ENCODE results near the gene CES1.
"Not testable (repeated sequence)": the region's sequence is repeated elsewhere in the genome, so short reads cannot be mapped to it uniquely, and the experiment has no call there.

CES1 gene

DNA sequence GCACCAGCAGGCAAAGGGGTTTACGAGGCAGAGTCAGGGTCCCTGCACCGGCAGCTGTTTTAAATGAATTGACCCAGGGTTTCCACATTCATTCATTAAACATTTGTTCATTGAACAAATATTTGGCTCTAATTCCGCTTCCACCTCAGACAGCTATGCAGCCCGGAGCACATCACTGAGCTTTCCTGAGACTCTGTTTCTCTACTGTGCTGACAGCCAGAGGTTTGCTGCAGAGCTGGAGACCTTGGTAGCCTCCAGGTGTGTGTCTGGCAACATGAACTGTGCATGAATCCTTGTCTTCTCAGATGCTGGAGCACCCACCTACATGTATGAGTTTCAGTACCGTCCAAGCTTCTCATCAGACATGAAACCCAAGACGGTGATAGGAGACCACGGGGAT lies 42.7 kb downstream of the CES1 start:
- not testable (repeated sequence) for H3K9ac ChIP-seq (ENCODE audit: low read length); H3K27ac ChIP-seq (ENCODE audit: low read depth, low read length); H3K9me3 ChIP-seq (ENCODE audit: control insufficient read depth, insufficient read depth, low read depth, low read length); H3K27me3 ChIP-seq (ENCODE audit: control insufficient read depth, insufficient read depth, low read length); H3K36me3 ChIP-seq (ENCODE audit: control insufficient read depth, insufficient read depth, low read length); H3K4me3 ChIP-seq (ENCODE audit: low read depth, low read length); H3K4me1 ChIP-seq (ENCODE audit: control insufficient read depth, insufficient read depth, low read length)

DNA sequence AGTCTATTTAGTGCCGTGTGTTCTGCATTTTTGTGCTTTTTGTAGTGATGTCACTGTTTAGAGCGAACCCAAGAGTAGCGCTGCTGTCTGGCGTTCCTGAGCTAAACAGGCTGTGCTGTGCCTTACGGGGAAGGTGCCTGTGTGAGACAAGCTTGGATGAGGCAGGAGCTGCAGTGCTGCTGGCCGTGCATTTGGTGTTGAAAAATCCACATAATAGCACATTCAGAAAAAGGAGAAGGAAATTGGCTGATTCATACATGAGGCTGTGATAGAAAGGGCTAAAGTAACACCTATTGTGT lies 50.2 kb downstream of the CES1 start:
- not testable (repeated sequence) for H3K36me3 ChIP-seq (ENCODE audit: control insufficient read depth, insufficient read depth, low read length); H3K4me1 ChIP-seq (ENCODE audit: control insufficient read depth, insufficient read depth, low read length); H3K27ac ChIP-seq (ENCODE audit: low read depth, low read length); H3K9me3 ChIP-seq (ENCODE audit: control insufficient read depth, insufficient read depth, low read depth, low read length); H3K27me3 ChIP-seq (ENCODE audit: control insufficient read depth, insufficient read depth, low read length); H3K9ac ChIP-seq (ENCODE audit: low read length); H3K4me3 ChIP-seq (ENCODE audit: low read depth, low read length)

DNA sequence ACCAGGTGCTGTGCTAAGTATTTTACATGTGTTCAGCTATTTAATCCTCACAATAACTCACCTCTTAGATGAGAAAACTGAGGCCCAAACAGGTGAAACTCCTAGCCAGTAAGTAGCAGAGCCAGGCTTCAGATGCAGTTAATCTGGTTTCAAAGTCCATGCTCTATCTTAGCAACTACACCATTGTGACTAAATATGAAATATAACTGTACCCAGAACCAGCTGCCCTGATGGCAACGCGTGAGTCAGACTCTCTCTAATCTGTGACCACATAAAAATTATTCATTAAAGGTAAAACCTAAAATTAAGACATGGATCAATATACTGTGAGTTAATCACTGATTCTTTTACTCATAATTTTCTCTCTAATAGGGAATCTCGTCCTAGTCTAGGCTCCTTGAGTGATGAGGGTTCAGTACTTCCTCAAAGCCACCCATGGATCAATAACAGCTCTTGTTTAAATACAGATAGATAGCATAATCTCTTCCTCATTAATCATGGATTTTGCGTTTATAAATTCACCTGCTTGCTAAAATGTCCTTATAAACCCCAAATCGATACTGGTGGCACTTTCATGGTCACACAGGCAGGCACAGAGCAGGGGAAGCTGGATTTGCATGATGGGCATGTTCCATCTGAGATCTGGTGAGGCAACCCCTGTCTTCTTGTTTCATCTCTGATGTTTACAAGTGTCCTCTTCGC lies 50.7 kb downstream of the CES1 start:
- H3K9me3 ChIP-seq (ENCODE audit: control insufficient read depth, insufficient read depth, low read depth, low read length); H3K27ac ChIP-seq (ENCODE audit: low read depth, low read length); H3K4me3 ChIP-seq (ENCODE audit: low read depth, low read length); H3K4me1 ChIP-seq (ENCODE audit: control insufficient read depth, insufficient read depth, low read length); H3K36me3 ChIP-seq (ENCODE audit: control insufficient read depth, insufficient read depth, low read length); H3K27me3 ChIP-seq (ENCODE audit: control insufficient read depth, insufficient read depth, low read length); H3K9ac ChIP-seq (ENCODE audit: low read length): not testable (repeated sequence)

DNA sequence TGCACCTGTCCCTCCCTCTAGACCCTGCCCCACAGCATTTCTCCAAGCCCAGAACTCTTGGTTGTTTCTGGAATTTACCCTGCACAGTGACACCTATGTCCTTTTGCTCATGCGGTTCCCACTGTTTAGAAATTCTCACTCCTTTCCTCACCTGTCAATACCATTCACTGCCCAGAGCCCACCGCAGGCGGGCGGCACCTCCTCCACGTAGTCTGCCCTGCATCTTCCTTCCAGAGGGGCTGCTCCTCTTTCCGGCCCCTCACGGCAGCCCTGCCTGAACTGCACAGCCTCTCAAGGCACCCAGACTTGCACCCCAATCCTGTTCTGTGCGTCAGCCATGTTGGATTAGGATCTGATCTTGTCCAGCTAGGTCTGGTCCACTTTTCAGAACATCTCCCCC lies 51.4 kb downstream of the CES1 start:
- not testable (repeated sequence) for H3K9me3 ChIP-seq (ENCODE audit: control insufficient read depth, insufficient read depth, low read depth, low read length); H3K4me3 ChIP-seq (ENCODE audit: low read depth, low read length); H3K27ac ChIP-seq (ENCODE audit: low read depth, low read length); H3K4me1 ChIP-seq (ENCODE audit: control insufficient read depth, insufficient read depth, low read length); H3K36me3 ChIP-seq (ENCODE audit: control insufficient read depth, insufficient read depth, low read length); H3K9ac ChIP-seq (ENCODE audit: low read length); H3K27me3 ChIP-seq (ENCODE audit: control insufficient read depth, insufficient read depth, low read length)

DNA sequence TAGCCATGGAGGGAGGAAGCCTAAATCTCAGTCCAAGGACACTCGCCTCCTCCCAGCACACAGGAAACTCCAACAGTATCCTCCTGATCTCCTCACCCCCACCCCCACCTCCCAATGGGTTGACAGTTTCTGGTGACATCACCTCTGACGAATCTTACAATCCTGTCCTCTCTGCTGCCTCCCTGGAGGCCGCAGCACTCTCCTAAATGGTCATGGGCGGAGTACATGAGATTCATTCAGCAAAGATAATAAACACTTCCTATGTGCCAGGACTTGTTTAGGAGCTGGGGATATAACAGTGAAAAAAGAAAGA lies 52.8 kb downstream of the CES1 start:
- not testable (repeated sequence) for H3K27ac ChIP-seq (ENCODE audit: low read depth, low read length); H3K4me1 ChIP-seq (ENCODE audit: control insufficient read depth, insufficient read depth, low read length); H3K9me3 ChIP-seq (ENCODE audit: control insufficient read depth, insufficient read depth, low read depth, low read length); H3K36me3 ChIP-seq (ENCODE audit: control insufficient read depth, insufficient read depth, low read length); H3K9ac ChIP-seq (ENCODE audit: low read length); H3K27me3 ChIP-seq (ENCODE audit: control insufficient read depth, insufficient read depth, low read length); H3K4me3 ChIP-seq (ENCODE audit: low read depth, low read length)

DNA sequence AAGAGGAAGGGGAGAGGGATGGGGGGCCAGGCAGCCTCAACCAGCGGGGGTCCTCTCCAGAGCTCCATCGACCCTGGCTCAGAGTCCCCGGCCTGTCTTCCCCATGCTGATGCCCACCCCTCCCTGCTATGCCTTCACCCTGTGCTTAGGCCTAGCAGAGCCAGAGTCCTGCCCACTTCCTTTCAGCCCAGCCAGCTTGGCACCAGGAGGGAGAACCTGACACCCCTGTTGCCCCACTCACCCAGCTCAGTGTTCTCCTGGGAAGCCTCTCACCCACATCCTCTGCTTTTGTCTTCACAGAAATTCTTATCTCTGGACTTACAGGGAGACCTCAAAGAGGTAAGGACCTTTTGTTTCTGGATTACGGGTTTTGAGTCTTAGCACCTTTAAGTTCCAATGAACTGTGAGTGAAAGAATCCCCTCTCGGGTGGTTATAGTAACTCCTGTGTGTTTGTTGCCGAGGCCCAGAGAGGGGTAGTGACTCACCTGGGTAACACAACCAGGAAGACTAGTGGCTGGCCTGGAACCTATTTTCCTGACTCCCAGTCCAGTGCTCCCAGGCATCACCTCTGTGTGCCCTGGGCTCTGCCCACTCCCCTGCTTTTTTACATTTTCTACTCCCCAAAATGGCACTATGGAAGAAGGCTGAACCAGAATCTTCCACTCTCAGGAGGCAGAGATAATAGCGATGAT lies 53.3 kb downstream of the CES1 start:
- H3K27me3 ChIP-seq (ENCODE audit: control insufficient read depth, insufficient read depth, low read length): no peaks in the 10 kb centered on the region

DNA sequence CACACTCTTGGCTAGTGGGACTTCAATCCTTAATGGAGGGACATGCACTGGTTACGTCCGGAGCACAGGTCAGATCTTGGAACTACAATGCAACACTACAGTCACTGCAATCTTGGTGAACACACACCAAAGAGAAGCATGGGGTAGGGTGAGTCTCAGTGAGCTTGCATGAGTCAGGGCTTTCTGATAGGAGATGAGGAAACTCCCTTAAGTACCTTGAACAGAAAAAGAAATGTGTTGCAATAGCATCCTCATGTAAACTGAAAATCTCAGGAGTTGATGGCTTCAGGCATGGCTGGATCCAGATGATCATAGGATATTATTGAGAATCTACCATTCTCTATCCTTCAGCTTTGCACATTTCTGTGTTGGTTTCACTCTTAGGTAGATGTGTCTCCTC lies 54.1 kb downstream of the CES1 start:
- Histone ChIP-seq H3K9ac (ENCODE audit: low read length) (no peak overlapping the region), H3K27me3 (ENCODE audit: control insufficient read depth, insufficient read depth, low read length) (no peaks in the 10 kb centered on the region)

More for the DNA sequence above, 53.3 kb downstream of the CES1 start:
- no peaks in the 10 kb centered on the region for H3K9me3 ChIP-seq (ENCODE audit: control insufficient read depth, insufficient read depth, low read depth, low read length)
- H3K9ac ChIP-seq (ENCODE audit: low read length): no peak overlapping the region
- no peak overlapping the region for H3K27ac ChIP-seq (ENCODE audit: low read depth, low read length)
- H3K4me3 ChIP-seq (ENCODE audit: low read depth, low read length): no peak overlapping the region
- H3K36me3 ChIP-seq (ENCODE audit: control insufficient read depth, insufficient read depth, low read length): no peaks in the 10 kb centered on the region
- no peaks in the 10 kb centered on the region for H3K4me1 ChIP-seq (ENCODE audit: control insufficient read depth, insufficient read depth, low read length)

DNA sequence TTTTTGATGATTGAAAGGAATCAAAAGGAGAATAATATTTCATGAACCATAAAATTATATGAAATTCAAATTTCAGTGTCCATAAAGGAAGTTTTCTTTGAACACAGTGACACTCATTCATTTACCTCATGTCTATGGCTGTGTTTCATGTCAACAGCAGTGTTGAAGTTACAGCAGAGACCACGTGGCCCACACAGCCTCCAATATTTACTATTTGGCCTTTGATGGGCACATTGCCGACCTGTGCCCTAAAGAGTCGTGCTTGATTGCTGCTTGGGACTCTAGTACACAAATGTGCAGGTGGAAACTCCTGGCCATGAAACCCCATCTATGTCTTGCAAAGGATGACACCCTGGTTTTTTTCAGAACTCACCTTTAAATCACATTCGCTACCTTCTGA lies 57.0 kb downstream of the CES1 start:
- no peaks in the 10 kb centered on the region for H3K4me1 ChIP-seq (ENCODE audit: control insufficient read depth, insufficient read depth, low read length)
- no peak overlapping the region for H3K9ac ChIP-seq (ENCODE audit: low read length)
- H3K27ac ChIP-seq (ENCODE audit: low read depth, low read length): no peak overlapping the region
- H3K27me3 ChIP-seq (ENCODE audit: control insufficient read depth, insufficient read depth, low read length): no peaks in the 10 kb centered on the region
- no peaks in the 10 kb centered on the region for H3K36me3 ChIP-seq (ENCODE audit: control insufficient read depth, insufficient read depth, low read length)
- no peaks in the 10 kb centered on the region for H3K9me3 ChIP-seq (ENCODE audit: control insufficient read depth, insufficient read depth, low read depth, low read length)
- no peak overlapping the region for H3K4me3 ChIP-seq (ENCODE audit: low read depth, low read length)

More for the DNA sequence above, 54.1 kb downstream of the CES1 start:
- Histone ChIP-seq H3K4me1 (ENCODE audit: control insufficient read depth, insufficient read depth, low read length) (no peaks in the 10 kb centered on the region), H3K9me3 (ENCODE audit: control insufficient read depth, insufficient read depth, low read depth, low read length) (no peaks in the 10 kb centered on the region), H3K27ac (ENCODE audit: low read depth, low read length) (no peak overlapping the region), H3K4me3 (ENCODE audit: low read depth, low read length) (no peak overlapping the region), H3K36me3 (ENCODE audit: control insufficient read depth, insufficient read depth, low read length) (no peaks in the 10 kb centered on the region)

DNA sequence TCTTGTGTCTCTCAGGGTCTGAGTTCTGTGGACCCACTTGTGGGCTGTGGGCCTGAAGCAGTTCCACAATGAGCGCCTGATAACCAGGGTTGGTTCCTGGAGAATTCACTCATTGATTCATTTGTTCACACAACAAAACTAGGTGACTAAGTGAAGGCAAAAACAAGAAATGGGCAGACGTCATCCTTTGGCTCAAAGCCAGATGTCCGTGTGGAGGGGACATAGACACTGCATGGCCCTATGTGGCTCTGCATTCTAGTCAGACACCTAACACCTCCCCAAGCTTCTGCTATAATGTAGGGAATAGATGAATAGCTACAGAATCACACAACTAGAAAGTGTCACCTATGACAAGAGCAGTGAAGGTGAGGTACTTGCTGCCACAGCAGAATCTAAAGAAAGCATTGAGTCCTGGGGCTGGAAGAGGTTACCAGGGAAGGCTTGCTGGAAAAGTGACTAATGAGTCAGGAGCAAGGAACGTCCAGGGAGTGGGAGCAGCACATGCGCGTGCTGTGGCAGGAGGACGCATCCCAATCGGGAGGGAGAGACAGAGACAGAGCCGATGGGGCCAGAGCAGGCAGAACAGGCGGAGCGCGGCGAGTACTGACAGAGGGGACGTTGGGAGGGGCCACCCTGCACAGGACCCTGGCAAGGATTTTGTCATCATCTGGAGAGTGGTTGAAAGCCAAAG lies 58.9 kb downstream of the CES1 start:
- Histone ChIP-seq H3K27ac (ENCODE audit: low read depth, low read length) (no peak overlapping the region), H3K36me3 (ENCODE audit: control insufficient read depth, insufficient read depth, low read length) (no peaks in the 10 kb centered on the region), H3K9me3 (ENCODE audit: control insufficient read depth, insufficient read depth, low read depth, low read length) (no peaks in the 10 kb centered on the region), H3K4me1 (ENCODE audit: control insufficient read depth, insufficient read depth, low read length) (no peaks in the 10 kb centered on the region), H3K9ac (ENCODE audit: low read length) (no peak overlapping the region), H3K4me3 (ENCODE audit: low read depth, low read length) (no peak overlapping the region), H3K27me3 (ENCODE audit: control insufficient read depth, insufficient read depth, low read length) (no peaks in the 10 kb centered on the region)

DNA sequence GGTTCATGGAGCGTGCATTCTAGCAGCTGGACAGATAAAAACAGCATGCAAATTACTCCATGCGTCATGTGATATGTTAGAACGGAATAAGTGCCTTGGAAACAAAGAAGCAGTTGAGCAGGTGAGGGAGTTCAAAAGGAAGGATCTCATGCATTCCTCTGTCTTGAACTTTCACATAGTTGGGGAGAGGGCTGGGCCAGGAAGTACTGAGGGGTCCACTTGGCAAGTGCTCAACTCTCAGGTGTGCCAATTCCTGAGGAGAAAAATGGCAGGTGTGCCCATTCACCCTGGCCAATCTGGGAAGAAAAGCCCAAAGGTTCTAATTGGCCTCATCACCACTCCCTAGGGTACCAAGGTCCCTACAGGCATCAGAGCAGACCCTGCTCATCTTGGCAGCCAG lies 67.7 kb downstream of the CES1 start:
- no peaks in the 10 kb centered on the region for H3K27me3 ChIP-seq (ENCODE audit: control insufficient read depth, insufficient read depth, low read length)
- H3K4me3 ChIP-seq (ENCODE audit: low read depth, low read length): no peak overlapping the region
- no peaks in the 10 kb centered on the region for H3K9me3 ChIP-seq (ENCODE audit: control insufficient read depth, insufficient read depth, low read depth, low read length)
- peaks cover 3% of the 10 kb centered on the region; the same call in 1 of the 2 replicates for H3K4me1 ChIP-seq (ENCODE audit: control insufficient read depth, insufficient read depth, low read length)
- H3K9ac ChIP-seq (ENCODE audit: low read length): no peak overlapping the region
- H3K27ac ChIP-seq (ENCODE audit: low read depth, low read length): no peak overlapping the region
- H3K36me3 ChIP-seq (ENCODE audit: control insufficient read depth, insufficient read depth, low read length): no peaks in the 10 kb centered on the region

DNA sequence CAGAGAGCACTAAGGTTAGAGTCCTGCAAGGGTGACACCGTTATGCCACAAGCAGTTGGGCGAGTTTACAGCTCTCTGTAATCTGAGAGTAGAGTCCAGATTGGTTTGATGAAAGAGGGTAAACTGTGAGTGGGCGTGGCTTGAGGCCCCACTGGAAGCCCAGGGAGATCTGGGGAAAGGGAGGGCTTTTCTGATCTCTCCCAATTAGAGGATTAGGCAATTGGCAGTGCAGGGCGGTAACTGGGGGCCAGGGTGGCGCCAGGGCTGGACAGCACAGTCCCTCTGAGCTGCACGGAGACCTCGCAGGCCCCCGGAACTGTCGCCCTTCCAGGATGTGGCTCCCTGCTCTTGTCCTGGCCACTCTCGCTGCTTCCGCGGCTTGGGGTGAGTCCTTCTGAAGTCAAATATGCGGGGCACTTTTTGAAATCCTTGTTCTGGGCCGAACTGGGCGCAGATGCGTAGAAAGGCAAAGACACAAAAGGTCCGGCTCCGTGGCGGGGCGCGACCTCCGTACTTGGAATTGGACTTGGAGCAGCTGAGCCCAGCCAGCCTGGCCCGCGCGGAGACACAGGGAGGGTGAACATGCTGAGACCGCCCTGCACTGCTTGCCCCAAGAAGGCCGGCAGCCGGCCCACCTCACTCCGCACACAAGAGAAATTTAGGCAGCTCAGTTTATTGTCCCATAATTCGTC lies 72.4 kb downstream of the CES1 start:
- peaks cover 9% of the 10 kb centered on the region for H3K27me3 ChIP-seq (ENCODE audit: control insufficient read depth, insufficient read depth, low read length)
- no peaks in the 10 kb centered on the region for H3K36me3 ChIP-seq (ENCODE audit: control insufficient read depth, insufficient read depth, low read length)
- peaks cover 4% of the 10 kb centered on the region; the same call in 1 of the 2 replicates for H3K4me1 ChIP-seq (ENCODE audit: control insufficient read depth, insufficient read depth, low read length)
- H3K27ac ChIP-seq (ENCODE audit: low read depth, low read length): no peak overlapping the region
- H3K4me3 ChIP-seq (ENCODE audit: low read depth, low read length): no peak overlapping the region
- H3K9me3 ChIP-seq (ENCODE audit: control insufficient read depth, insufficient read depth, low read depth, low read length): no peaks in the 10 kb centered on the region
- H3K9ac ChIP-seq (ENCODE audit: low read length): no peak overlapping the region
